GM18526 (cell line): Measurements from ENCODE around the gene PALLD.

Experiments
- POLR2A ChIP-seq: IDR thresholded peaks from 3 replicates; pipeline ENCODE4 v1.6.1; 2011; ENCODE audit not compliant: insufficient read length; ENCODE audit errors: extremely low read depth

PALLD gene

DNA sequence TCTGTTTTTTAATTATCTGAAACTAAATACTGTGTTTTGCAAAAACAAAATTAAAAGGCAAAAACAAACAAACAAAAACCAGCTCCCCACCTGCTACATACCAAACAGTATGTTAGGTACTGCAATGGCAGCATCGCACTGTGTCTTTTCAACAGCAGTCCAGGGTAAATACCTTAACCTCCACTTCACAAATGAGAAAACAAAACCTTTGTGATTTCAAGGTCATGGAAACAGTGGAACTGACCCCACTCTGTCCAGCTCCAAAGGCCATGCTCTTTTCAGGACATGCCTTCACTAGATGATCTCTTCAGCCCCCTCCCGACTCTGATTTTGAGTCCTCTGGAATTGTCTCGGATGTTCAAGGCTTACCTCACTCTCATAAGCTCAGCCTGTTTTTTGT lies 329.8 kb downstream of the PALLD start:
- no peak for TF ChIP-seq POLR2A

DNA sequence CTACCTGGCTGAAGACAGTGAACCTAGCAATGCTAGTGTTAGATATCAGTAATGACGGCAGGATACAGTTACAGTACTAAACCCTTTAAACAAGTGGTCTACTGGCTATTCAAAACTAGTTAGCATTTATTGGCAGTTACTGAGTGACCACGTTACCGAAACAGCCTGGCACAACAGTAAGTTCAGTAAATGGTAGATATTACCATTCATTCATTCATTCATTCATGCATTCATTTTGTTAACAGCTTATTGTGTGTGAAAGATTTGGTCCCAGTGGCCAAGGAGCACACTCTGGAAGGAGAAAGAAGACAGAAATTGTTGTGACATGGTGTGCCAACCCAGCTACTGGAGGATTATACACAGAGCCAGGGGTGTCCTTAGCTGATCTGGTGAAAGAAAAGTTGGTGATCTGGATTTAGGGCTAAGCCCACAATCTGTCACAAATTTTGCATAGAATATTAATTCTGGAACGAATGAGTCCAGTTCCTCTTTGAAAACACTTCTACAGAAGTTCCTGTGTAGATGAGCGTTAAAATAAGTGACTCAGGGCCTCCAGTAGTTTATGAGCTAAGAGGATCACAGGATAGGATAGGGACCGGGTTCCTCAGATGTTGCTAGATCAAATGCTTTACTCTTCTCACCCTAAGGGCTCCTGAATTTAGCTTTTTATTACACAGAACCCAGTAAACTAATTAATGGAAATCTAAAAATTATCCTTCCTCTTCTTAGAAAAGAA lies 334.1 kb downstream of the PALLD start:
- TF ChIP-seq POLR2A: no peak

DNA sequence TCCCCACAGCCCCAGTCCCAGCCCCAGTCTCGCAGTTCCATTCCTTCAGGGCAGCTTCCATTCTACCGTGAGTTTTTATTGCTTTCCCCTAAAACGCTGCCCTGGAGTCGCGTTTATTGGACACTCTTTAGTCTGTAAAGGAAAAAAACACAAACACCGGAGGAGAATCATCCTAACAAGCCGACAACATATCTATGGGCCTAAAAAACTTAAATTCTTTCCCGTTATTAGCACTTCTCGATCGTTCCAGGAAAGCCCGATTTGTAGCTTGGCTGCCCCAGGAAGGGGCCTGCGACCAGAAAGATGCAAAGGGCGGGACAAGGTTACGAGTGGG lies 334.7 kb downstream of the PALLD start:
- no peak for TF ChIP-seq POLR2A

DNA sequence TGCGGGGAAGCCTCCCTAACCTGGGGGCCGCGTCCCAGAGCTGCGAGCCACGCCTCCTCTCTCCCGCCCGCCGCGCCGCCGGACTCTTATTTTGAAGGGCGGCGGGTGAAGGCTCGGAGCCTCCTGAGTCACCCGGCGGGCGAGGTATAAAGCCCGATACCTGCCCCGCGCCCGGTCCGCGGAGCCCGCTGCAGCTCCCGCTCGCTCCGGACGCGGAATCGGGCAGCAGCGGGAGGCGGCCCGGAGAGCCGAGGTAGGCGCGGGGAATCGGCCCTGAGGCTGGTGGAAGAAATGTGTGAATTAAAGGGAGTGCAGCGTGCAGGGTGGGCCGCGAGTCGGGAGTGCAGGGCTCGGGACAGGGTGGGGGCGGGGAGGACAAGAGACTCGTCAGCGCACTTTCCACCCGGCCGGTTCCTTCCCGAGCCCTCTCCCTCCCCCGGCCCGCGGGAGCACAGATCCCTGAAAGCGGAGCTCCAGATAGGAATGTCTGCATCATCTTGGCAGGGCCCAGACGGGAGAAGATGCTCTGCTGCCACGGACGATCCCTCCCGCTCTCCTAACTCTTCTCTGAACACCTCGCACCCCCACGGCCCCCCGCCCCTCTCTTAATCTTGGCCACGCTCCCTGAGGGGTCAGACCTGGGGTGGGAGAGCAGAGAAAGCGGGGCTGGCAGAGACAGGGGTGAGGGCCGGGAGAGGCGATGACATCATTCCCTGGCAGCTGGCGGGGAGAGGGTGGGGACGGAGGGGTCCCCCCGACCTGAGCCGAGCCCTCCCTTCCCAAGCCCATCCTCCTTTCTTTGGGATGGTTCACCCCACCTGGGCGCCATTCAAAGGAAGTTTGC lies 335.3 kb downstream of the PALLD start:
- TF ChIP-seq POLR2A: no peak

DNA sequence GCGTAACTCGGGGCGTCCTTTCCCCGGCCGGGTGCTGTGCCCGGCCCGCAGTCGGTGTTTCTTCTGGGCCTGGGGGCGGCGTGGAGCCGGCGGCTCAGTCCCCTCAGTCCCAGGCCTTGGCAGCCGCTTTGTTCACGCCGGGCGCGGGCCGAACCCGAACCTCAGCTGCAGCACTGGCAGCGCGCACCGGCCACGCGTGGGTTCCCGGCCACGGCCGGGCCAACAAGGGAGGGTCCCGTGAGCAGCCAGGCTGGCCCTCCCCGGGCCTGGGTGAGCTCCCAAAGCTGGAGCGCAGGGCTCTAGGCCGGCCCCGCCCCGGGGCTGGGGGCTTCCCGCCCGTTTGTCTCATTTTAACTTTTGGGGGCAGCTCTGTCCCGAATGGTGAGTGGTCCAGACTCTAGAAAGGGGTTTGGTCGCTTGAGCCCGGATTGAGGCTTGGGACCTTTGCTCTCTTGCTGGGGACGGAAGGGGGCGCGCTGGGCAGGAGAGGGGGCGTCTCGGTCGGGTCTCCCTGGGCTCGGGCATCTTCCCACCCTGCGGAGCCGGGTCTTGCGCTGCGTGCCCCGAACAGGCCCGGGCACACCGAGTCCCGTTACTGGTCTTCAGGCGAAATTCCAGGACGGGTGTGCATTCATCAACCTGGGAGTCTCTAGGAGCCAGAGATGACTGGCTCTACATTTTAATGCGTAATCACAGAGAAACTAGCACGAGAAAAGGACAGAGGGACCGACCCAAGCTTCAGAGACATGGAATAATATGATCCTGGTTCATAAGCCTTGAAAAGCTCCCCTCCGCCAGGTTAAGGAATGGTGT lies 336.1 kb downstream of the PALLD start:
- TF ChIP-seq POLR2A: no peak

DNA sequence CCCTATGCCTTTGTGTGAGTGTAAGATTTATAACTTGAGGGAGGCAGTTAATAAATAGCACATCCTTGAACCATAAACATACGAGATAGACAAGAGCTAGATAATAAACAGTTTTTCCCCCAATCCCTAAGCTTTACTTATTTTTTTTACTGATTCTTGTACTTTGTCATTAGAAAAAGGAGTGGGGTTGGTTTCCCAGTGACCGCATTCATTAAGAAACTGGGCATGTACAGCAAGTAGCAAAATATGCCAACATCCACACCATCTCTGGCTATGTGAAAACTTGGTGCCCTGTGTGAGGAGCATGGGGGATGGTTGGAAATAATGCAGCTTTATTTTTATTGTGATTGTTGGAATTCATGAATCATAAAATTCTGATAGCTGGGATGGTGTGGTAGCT lies 337.0 kb downstream of the PALLD start:
- no peak for TF ChIP-seq POLR2A

DNA sequence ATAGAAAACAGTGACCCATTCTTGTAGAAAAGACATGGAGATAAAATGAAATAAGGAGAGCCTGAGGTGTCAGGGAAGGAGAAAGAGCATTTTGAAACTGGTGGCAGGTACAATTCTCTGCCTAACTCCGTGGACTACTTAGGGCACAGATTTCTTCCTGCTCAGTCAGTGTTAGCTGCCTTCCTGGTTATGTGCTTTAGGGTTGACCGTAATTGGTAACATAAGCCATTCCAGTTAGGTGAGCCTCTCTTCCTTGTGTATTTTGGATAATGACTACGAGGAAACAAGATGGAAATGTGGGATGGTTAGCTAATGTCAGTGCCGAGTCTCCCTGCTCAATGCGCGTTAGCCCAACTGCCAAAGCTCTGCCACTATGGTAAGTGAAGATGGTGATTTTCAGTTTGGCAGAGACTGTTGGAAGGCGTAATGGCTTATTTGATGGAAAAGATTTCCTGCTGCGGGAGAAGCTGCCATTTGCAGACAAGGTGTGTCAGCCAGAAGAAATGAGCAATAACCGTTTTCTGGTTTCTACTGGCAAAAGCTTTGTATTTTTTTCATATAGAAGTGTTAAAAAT lies 339.1 kb downstream of the PALLD start:
- no peak for TF ChIP-seq POLR2A

DNA sequence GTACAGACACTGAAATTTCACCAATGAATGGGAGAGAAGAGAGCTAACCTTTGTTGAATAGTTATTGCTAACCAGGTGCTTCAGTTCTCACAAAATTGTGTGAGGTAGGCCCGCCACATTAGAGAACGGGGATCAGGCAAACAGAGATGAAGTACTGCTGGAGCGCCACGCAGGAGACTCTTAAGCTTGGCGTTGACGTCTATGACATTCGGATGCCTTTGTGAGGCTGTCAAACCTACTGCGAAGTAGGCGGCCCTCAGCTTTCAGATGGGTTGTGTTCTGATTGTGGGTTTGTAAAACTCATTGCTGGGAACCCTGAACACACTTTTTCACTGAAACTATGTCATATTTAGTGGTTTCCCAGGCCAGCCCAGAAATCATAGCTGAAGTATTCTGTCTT lies 339.6 kb downstream of the PALLD start:
- TF ChIP-seq POLR2A: no peak

DNA sequence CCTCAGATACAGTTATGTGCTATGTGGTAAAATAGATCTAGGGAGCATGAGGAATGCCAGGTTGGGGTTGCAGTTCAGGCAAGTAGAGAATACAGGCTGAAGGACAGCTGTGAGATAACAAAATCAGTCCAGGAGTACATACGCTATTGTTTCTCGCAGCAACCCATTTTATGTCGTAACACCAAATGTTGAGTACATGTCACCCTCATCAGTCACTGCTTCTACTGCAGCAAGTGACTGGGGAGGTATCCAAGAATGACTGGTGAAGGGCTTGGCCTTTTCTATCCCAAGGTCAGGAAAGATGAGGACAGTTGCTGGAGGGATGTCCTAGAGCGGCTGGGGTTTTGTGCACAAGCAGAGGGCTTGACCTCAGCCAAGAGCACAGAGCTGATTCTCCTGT lies 341.1 kb downstream of the PALLD start:
- no peak for TF ChIP-seq POLR2A

DNA sequence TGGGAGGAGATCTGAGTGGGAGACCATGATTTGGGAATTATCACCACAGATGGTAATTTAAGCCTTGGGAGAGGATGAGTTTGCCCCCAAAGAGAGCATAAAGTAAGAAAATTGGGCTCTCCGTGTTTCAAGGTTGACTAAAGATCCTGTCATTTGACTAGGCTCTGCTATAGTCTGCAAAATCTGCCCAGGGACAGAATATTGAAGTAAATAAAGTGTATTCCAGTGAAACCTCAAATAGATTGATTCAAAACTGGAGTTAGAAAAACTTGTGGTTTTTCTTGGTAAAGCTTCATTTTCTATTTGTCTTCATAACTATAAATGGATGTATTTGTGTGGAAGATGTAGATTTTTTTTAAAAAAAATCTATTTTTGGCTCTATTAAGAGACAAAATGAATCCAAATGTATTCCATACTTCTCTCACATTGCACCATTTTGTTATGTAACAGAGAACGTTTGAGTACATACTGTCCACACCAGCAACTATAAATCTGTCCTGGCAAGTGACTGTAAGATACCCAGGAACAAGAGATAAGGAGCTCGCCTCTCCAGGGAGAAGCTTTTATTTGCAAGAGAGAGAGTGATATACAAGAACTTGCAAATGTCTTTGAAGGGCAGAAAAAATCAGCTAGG lies 343.0 kb downstream of the PALLD start:
- no peak for TF ChIP-seq POLR2A

DNA sequence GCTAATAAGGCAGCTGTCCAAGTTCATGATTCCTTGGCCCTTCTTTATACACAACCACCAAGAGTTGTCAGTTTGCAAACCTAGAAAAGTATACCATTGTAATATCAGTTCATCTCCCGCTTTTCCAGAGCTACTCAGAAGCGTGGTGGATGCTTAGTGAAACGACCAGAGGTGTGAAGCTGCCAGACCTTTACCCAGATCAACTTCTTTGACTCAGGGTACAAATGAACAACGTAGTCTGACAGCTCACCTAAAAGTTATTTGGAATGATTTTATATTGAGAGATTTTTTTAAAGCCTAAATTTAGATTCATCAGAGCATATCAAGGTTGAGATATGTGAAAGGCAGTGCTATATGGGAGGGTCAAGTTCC lies 343.5 kb downstream of the PALLD start:
- TF ChIP-seq POLR2A: no peak

DNA sequence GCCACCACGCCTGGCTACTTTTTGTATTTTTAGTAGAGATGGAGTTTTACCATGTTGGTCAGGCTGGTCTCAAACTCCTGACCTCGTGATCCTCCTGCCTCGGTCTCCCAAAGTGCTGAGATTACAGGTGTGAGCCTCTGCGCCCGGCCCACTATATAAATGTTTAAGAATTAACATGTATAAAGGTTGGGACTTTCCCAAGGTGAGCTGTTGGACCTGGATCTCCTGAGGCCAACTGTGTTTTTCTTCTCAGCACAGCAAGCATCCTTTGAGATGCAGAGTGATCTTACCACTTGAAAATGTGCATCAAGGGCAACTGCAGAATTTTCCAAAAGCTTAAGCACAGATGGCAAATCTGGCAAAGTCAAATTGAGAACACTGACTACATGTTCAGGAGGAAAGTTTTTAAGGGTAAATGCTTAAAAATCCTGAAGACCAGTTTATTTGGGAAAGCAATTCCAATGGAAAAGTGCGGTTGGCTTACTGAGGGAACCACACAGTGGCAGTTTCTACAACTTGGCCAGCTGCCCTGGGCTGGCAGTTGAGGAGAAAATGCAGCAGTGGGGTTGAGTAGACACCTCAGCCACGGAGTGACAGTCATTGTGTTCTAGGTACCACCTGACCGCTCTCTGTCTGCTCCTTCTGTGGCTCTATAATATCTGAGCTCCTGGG lies 344.3 kb downstream of the PALLD start:
- no peak for TF ChIP-seq POLR2A

DNA sequence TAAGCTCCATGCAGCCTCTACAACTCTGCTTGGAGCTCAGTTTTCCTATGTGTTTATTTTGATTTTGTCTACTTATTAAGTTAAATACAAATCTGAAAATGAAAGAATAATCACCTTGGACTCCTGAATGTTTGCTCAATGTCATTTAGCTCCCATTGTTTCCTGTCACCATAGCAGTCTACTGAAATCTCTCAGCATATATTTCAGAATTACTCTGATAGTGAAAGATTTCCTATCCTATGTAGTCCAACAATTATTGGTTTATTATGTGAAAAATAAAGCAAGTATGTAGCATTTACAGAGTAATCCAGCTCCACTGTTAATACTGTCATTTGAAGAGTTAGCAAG lies 344.8 kb downstream of the PALLD start:
- no peak for TF ChIP-seq POLR2A

DNA sequence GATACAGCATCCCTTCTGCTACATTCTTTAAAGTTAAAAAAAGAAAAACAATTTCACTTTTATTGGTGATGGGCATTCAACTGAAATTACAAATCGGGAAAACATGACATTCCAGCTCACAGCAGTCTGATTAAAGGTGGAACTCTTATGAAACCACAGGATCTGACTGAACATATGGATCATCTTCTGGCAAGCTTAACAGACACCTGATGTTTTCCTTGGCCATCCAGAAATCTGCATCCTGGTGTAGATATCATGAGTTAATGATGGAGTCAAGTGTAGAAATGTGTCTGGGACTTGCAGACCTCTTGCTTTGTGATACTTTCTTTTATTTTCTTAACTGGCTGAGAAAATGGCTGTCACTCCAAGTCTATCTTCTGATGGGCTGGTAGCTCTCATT lies 345.3 kb downstream of the PALLD start:
- TF ChIP-seq POLR2A: no peak

DNA sequence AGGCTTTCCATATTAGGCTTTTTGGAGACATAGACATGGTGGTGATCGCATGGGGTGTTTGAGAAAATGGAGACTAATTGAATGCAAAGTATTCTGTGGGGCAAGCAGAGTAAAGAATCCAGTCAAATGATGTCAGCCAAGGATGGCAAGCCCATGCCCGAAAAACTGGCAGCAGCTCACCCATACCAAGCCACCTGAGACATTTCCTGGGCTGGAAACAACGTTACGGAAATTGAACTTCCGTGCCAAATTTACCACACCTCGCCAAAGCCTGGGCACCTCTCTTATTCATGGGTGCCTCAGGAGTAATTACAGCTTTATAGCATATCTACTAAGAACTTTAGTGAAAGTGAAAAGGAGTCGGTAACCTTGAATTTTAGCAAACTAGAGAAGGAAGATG lies 346.8 kb downstream of the PALLD start:
- TF ChIP-seq POLR2A: no peak

DNA sequence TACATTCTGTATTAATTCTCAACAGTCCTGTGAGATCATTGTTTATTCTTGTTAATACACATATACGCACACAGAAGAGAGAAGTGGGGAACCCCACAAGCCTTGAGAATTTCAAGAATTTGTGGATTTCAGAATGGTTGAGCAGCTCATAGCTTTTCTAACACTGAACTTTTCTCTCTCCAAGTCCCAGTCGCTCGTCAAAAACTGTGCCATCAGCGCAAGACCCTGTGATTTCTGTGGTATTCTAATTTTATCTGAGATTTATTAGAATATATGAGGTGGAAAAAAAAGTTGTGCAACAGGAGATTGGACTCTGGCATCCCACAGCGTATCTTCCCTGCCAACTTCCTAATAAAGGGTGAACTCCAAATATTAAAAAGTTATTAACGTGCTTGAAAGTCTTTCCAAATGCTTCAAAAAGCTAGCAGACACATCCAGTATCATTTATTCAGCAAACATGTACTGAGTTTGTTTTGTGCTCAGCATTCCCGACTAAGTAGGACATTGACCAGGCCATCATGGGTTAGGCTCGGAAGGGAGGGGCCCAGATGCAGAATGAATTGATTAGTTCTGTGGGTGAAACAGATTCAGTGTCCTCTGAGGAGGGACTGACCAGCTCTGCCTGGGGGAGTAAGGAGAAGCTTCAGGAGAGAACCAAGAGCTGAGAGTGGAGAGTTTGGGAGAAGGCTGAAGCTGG lies 347.6 kb downstream of the PALLD start:
- TF ChIP-seq POLR2A: no peak
